NCI-H146 treated with DMSO at 0.1 percent for 48 hours (cell line): Measurements from ENCODE around the gene CEBPA.

ENCODE experiments used
- DNase-seq: peaks from one replicate; lab custom pipeline; 2025; ENCODE audit not compliant: unreplicated experiment; lab: John Stamatoyannopoulos, UW

The CEBPA gene

DNA sequence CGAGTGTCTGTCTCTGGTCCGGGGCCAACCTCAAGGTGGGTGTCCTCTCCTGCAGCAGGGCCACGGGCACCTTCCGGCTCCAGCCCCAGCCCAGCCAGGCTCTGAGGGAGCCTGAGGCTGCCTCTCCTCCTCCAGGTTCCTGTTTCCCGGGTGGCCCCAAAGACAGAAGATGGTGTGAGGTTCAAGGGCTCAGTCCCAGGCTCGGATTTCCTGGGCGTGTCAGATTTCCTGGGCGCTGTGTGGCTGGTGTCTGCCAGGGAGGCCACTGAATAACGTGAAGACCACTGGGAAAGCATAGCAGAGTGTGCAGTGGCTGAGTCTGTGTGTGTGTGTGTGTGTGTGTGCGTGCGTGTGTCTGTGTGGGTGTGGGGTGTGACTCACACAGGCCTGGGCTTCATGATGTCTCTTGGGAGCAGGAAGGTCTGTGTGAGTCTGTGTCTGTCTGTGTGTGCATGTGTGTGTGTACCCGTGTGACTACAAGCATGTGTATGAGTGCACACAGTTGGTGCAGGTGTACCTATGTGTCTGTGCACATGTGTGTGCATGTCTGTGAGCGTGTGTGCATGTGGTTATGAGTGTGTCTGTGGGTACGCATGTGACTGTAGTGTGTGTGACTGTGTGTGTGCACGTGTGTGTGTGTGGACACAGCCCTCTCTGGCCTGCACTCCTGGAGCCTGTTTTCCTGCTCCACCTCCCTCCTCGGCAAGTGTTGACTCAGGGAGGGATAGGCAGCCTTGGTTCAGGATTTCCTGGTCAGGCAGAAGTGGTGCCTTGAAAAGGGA, 28.3 kb downstream of the CEBPA start:
- no peak for DNase-seq

DNA sequence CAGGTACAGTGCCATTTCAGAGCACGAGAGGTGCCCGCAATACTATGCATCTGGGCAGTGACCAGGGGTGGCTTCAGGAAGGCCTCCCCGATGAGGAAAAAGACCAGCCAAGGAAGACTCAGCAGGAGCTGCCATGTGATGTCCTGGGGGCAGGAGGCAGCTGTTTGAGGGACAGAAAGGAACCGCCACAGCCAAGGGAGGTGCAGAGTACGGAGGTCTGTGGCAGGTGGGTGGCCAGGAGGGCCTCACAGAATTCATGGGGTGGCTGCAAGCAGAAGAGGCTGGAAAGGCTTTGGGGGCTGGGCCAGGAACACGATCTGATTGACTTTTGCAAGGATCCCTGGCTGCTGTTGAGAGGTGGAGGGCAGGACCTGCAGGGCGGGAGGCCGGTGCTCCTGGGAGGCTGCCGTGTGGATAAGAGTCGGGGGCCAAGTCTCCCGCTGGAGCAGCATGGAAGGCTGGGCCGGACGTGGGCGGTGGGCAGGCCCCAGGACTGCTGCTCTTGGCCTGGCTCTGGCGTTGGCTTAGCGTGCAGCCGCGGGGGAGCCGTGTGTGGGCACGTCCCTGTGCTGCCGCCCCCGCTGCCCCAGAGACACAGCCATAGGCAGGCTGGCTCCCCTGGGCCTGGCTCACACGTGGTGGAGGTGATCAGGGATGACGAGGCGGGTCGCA, 29.1 kb downstream of the CEBPA start:
- no peak for DNase-seq

DNA sequence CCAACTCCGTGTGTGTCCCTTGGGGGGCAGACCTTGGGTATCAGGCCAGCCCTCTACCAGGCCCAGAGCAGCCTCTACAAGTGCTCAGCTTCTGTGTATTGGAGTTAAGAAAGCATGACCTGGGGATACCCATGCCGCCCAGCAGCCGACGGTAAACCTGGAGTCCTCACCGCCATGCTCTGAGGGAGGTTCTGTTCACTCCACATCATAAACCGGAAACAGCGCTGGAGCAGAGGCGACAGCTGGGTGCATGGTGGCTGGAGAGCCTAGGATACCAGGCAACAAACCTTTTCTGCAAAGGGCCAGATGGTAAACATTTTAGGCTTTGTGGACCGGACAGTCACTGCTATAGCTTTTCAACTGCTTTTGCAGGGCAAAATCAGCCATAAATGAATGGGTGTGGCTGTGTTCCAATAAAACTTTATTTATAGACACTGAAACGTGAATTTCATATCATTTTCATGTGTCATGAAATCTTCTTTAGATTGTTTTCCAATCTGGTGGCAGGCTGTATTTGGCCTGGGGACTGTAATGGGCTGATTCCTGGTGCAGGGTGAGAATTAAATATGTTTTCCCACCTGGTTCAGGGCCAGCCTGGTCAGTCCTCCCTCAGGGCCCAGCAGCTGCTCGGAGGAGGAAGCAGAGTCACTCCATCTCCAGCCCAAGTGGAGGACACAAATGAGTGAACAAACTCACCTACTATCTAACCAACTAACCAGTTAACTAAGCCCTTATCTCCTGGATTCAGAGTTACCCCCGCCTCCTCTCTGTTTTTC, 30.9 kb downstream of the CEBPA start:
- DNase-seq = no peak

DNA sequence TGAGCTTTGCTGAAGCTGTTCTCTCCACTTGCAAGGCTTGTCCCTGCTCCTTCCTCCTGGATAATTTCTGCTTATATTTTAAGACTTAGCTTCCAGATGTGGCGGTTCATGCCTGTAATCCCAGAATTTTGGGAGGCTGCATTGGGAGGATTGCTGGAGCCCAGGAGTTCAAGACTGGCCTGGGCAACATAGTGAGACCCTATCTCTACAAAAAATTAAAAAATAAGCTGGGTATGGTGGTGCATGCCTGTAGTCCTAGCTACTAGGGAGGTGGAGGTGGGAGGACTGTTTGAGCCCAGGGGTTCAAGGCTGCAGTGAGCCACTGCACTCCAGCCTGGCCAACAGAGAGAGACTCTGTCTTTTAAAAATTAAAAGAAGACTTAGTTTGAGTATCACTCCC, 31.6 kb downstream of the CEBPA start:
- DNase-seq = no peak

DNA sequence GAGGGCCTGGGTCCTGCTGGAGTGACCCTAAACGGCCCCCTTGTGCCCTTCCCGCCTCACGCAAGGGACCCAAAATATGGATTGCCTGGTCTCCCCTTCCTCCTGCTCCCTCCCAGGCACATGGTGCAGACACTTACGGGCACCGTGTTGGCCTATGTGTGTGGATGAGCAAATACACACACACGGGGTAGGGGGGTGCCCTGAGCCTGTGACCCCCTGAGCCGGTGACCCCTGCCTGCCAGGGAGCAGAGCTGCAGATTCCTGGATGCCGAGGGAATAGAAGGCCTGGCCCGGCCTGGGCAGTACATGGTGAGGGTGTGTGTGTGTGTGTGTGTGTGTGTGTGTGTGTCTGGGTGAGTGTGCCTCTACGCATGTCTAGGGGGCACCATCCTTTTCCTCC, 33.3 kb downstream of the CEBPA start:
- no peak for DNase-seq

DNA sequence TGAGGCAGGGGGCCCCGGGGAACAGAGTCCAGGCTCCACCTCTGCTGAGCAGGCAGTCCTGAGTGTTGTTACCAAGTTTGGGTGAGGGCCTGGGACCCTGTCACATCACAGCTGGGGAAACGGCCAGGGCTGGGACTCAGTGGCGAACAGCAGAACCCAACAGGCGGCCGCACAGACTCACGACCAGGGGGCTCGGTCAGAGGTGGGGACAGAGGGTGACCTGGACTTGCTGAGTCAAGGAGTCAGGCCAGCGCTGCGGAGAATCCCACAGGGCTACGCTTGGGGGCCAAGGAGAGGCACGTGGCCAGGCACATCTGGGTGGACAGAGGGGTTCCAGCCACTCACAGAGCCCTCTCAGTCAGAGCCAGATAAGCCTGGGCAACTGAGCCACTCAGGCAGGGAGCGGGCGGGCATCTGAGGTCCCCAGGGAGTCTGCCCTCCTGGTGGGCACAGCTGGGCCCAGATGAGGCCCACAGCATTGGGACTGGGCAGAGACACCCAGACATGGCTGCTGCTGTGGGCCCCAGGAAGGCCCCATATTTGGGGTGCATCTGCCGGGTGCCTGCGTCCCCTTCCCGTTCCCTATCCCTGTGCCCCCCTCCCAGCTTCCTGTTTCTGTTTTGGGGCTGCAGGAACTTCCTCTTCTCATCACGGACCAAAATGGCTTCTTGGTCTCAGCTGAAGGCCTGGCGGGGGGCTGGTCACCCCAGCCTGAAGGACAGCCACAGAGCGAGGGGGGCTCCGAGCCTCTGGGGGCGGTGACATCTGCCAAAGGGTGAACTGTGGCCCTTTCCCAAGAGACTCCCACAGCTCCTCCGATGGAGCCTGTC, 34.0 kb downstream of the CEBPA start:
- DNase-seq = no peak

DNA sequence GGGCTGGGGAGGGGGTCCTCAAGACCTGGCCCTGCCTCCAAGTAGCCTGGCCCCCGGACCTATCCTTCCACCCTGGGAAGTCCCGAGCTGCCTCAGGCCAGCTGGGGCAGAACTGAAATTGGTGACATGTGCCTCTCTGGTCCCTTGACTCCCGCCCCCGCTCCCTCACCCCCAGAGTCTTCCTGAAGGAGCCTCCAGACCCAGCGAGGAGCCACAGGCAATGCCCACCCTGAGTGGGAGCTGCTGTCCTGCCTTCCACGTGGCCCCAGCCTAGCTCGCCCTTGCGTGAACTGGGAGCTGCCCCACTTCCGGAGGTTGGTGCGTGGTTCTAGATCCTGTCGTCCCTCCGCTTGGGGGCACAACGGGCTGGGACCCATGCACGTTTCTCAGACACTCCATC, 34.6 kb downstream of the CEBPA start:
- no peak for DNase-seq

DNA sequence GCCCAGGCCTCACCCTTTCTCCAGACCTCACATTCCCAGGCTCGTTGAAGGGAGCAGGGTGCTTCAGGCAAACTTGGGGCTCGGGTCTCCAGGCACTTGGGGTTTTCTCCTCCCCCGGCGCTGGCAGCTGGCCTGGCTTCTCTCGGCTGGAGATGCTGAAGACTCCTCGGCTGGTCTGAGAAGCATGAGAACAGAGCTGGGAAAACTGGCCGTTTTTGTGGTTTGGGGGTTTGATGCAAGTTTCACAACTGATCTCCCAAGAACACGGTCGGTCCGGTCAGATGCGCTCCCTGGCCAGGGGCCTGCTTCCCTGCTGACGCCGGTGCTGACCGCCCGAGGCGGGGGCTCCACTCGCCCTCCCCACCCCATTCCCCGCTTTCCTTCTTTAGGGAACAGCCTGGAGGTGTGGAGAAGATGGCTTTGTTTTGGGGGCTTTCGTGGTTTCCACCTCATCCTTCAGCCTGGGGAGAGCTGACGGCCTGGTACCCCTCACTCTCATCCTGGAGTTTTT, 35.3 kb downstream of the CEBPA start:
- no peak for DNase-seq

DNA sequence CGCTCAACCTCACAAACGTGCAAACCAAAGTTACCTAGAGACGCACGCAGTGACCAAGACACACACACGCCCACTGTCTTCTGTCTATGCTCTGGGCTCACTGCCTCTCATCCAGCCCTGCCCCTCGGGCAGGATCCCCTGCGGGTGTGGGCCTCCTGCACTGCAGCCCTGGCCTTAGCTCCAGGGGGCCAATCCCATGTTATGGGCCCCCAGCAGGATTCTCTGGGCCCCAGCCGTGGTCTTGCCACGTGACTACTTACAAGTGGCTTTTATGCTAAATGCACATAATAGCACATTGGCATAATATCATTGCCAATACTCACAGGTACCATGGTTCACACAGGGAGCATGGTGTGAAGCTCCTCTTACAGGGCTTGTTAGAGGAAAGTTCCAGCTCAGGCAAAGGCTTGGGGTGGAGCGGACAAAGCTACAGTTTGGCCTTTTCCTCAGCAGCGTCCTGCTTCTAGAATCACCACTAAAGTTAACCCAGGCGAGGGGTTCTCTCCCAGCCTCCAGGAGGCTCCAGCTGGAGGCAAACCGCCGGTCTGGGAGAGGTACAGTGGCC, 37.4 kb downstream of the CEBPA start:
- DNase-seq = no peak

DNA sequence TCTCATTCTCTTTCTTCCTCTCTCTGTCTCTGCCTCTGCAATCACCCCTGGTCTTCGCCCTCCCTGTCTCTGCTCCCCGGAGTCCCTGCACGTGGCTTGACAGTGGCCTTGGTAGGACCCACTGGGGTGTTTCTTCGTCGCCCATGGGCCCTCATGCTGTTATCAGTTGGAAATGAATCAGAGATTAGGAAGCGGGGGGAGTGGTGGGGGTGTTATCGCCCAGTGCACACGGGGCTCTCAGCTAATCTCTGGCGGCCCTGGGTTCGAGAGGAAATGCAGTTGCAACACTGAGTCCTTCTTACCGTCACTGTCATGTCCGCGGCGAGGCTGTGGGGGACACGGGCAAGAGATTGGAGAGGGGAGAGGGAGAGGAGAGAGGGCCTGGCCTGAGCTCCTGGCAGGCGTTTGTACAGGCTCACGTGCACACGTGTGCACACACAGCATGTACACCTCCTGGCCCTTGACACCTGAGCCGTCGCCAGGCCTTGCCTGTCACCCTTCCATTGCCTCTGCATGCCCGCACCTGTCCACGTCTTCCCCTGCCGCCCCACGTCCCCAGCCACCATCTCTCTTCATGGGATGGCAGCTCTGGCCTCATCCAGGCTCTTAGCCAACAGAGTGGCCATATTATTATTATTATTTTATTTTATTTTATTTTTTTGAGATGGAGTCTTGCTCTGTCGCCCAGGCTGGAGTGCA, 38.9 kb downstream of the CEBPA start:
- no peak for DNase-seq

DNA sequence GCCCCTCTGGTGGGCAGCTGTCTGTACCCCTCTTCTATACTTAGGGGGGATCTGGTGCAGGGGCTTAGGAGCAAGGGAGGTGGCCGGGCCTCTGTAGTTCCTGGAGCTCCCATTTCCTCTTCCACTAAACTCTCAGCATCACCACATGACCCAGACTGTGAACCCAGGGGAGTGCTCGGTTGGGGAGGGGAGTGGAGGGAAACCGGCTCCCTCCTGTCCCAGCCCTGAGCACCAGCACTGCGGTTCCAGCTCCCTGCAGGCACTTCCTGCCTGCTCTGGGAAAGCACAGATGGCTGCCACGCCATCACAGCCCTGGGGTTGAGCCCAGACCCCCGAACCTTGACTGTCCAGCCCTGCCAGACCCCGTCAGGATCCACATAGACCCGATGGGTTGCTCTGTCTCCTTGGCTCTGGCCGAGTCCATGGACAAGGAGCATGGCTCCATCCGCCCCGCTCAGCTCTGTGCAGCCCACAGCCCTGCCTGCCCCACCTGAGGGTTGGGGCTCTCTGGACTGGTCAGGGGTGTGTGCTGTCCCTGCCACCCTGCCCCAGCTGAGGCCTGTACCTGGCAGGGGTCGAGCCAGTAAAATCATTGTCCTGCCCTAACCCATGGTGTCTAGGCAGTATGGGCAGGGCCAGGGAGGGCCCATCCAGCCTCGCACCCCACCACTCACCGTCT, 40.7 kb downstream of the CEBPA start:
- DNase-seq = no peak

DNA sequence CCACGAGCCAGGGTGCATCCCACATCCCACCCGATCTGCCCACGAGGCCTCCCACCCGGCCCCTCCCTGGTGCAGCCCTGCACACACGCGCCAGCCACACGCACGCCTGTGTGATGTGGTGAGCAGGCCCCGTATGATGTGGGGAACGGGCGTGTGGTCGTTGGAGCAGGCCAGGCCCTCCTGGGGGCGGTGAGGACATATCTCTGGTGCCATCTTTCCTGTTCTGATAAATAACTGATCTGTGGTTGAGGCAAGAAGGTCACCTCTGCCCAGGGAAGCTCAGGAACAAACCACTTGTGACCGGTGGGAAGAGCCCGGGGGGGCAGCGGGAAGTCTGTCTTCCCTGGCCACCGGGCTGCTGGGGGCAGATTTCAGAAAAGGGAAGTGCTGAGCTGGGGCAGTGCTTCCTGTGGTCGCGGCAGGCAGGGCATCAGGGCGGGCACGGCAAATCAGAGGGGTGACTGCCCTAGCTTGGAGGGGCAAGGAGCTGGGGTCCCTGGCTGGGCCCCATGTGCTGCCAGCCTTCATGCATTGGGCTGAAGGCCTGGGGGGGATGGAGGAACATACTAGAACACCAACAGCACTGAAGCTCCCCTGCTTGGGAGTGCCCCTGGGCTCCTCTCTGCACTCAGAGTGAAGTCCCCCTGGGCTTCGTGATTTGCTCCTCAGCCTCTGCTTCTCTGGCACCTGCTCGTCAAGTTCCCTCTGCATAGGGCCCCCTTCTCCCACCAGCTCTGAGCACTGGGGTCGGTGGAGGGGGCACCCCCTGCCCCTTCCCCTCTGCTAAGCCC, 41.5 kb downstream of the CEBPA start:
- DNase-seq = no peak

DNA sequence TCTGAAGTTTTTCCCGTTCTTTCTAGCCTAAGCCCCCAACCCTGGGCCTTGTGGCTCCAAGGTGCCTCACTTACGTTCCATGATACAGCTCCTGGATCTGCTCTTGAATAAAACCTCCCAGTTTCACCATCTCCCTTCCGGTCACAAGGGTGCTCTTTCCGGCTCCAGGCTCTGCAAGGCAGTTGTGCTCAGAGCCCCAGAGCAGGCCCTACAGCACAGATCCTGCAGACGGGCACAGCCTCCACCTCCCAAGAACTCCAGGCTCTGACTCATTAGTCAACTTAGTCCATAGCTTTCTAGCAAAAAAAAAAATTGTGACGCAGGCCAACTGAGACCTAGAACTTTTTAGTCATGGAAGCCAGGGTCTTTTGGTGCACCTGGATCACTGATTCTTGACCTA, 42.8 kb downstream of the CEBPA start:
- no peak for DNase-seq

DNA sequence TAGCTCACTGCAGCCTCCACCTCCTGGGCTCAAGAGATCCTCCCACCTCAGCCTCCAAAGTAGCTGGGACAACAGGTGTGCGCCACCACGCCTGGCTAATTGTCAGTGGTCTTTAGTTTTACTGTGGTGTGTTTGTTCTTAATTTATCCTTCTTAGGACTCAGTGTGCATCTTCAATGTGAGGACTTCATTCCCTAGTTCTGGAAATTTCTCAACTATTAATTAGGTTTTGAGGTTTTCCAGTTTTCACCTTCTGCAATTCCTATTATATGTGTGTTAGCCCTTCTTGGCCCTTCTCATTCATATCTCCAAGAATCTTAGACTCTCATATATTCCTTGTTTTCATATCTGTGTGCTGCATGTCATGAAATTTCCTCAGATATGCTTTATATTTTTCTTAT, 44.5 kb downstream of the CEBPA start:
- DNase-seq = no peak

DNA sequence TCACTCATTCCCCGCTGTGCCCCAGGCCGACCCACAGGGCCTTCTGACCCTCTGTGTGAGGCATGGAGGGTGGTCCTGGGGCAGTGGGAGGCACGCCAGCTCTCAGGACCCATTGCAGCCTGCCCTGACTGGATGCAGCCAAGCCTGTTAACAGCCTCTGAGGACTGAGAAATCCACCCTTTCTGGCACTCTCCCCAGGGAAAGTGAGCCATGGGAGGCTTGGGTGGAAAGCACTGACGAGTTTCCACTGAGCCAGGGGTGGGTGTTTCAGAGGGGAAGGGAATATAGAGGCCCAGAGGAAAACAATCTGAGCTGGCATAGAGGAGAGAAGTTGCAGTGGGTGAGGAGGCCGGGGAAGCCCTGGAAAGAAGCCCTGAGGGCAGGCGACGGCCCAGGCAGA, 46.1 kb downstream of the CEBPA start:
- no peak for DNase-seq

DNA sequence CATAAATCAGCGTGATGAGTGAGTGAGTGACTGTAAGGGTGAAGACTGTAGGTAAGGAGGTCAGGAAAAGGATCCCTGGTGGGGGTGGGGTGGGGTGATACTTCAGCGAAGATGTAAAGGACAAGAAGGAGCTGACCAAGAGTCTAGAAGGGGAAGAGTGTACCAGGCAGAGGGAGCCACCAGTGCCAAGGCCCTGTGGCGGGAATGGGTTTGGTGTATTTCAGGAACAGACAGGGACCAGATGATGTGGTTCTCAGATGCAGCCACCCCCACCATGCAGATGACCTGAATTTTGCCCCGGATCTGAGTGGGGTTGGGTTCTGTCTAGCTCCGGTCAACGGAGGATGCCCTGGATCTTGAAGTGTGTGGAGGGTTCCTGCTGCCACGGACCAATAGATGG, 46.6 kb downstream of the CEBPA start:
- DNase-seq = no peak

DNA sequence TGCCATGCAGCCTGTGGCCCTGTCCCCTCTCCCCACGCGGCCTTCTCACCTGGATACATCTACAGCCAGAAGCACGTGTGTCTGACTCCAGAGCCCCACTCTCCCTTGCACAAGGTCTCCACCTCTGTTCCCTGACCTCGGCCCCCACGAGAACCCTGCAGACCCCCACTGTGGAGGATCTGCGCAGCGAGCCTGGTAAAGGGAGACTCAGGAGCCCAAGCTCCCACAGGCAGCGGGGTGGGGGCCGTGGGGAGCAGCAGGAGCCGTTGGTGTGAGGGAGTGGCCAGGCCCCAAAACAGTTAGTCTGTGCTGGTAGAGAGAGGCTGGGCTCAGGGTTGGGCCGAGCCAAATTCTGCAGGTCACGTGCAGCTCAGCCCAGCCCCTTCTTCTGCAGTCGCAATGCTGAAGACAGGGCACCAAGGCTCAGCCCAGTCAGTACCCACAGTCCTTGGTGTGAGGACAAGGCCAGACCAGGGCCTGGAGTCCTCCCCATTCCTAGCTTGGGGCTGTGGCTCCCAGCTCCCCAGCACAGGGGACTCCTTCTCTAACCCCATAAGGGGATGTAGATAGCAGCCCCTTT, 48.0 kb downstream of the CEBPA start:
- DNase-seq = no peak

DNA sequence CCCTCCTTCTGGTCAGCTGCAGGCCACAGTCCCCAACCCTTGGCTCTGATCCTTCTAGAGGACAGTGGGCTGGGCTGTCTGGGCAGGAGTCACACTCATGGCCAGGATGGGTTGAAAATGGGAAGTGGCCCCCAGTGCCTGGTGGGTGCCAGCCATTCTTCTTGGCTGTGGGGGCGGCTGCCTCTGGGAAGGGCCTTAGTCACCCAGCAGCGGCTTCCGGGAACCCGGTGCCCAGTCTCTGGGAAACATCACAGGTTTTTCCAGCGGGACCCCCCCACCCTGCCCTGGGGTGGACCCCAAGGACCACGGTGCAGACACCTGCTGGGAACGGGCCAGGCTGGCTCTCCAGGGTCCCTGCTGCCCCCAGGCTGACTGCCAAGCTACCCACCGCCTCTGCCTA, 49.4 kb downstream of the CEBPA start:
- no peak for DNase-seq
